AG04450 (cell line): Measurements from ENCODE around the gene ARHGAP15. TPM values are rescaled to one million over a fixed set of nuclear protein-coding genes. Genes with fewer than 3 reads are reported as not detected.

ENCODE experiments used
- CTCF ChIA-PET: fragments of 300-600, 350-600 bp; formaldehyde crosslinking; extraction: SDS; loops from one replicate; lab custom pipeline; 2022; ENCODE audit warnings: antibody characterized with exemption, inconsistent platforms; lab: Charles Lee
- POLR2A ChIA-PET: fragments of 350-600 bp; formaldehyde crosslinking; extraction: SDS; loops from one replicate; lab custom pipeline; 2021; ENCODE audit warnings: antibody characterized with exemption, inconsistent platforms; lab: Yijun Ruan, JAX
- DNase-seq: peaks from one replicate; pipeline ENCODE4 v3.0.0-alpha.2; 2011; ENCODE audit warnings: low read depth, low spot score
- H3K27ac ChIP-seq: one replicate; pipeline ENCODE4 v1.5.1; 2012; ENCODE audit warnings: low read depth, low read length, control low read depth
- H3K27me3 ChIP-seq: one replicate; pipeline ENCODE4 v1.6.0; 2012; ENCODE audit warnings: low read length; ENCODE audit not compliant: control insufficient read depth, insufficient read depth
- H3K4me3 ChIP-seq: 2 replicates; pipeline ENCODE4 v1.5.1; 2011; ENCODE audit warnings: mild to moderate bottlenecking, low read depth, low read length, control low read depth
- H3K9me3 ChIP-seq: 2 replicates; pipeline ENCODE4 v1.5.1; 2012; ENCODE audit warnings: low read length; ENCODE audit not compliant: control insufficient read depth, insufficient read depth
- CTCF ChIP-seq: IDR thresholded peaks from 2 replicates; pipeline ENCODE4 v1.5.1; 2011; ENCODE audit warnings: low read depth, low read length, control low read depth, inconsistent platforms
- polyA plus RNA-seq: library from polyadenylated mRNA; depleted of rRNA; stranded (reverse); fragments of >200 nt; gene quantifications from 2 replicates; pipeline ENCODE4 v1.2.3, GENCODE V29; 2011

ARHGAP15 gene
- polyA plus RNA-seq, 1 experiment: not detected

GRCh38 chr2:143284087-143284675 is 155.0 kb downstream of the ARHGAP15 start:
- peak; percentile 81 for TF ChIP-seq CTCF
- Histone ChIP-seq H3K4me3 (no peak overlapping the region), H3K9me3 (no peaks in the 10 kb centered on the region), H3K27me3 (no peaks in the 10 kb centered on the region), H3K27ac (no peak overlapping the region)
- DNase-seq: no peak
- CTCF ChIA-PET: interaction anchor here (0.6 to 2.3 kb wide), 17 partner anchors 8 to 643 kb away, joined by 3 to 18 read pairs (median 4); no protein-coding TSS in a partner anchor
- POLR2A ChIA-PET: no interaction called here

GRCh38 chr2:143289025-143289424 is 159.8 kb downstream of the ARHGAP15 start:
- ChIA-PET CTCF (interaction anchor here (1.8 kb wide), 1 partner anchor 30 kb away, joined by 9 read pairs; no protein-coding TSS in a partner anchor), POLR2A (no interaction called here)
- Histone ChIP-seq H3K9me3 (no peaks in the 10 kb centered on the region), H3K27me3 (no peaks in the 10 kb centered on the region), H3K4me3 (no peak overlapping the region), H3K27ac (no peak overlapping the region)
- DNase-seq: no peak
- TF ChIP-seq CTCF: no peak

- ChIA-PET POLR2A (no interaction called here), CTCF (no interaction called here)
- no peak overlapping the region for H3K4me3 ChIP-seq
These were observed 161.0 kb downstream of the ARHGAP15 start for GRCh38 chr2:143290221-143290620.

GRCh38 chr2:143294068-143294467 is 164.8 kb downstream of the ARHGAP15 start:
- Histone ChIP-seq H3K9me3 (no peaks in the 10 kb centered on the region), H3K27me3 (no peaks in the 10 kb centered on the region), H3K4me3 (no peak overlapping the region), H3K27ac (no peak overlapping the region)
- TF ChIP-seq CTCF: no peak
- ChIA-PET CTCF (no interaction called here), POLR2A (no interaction called here)
- DNase-seq: no peak

More at GRCh38 chr2:143290221-143290620, 161.0 kb downstream of the ARHGAP15 start:
- Histone ChIP-seq H3K9me3 (no peaks in the 10 kb centered on the region), H3K27ac (no peak overlapping the region), H3K27me3 (no peaks in the 10 kb centered on the region)
- DNase-seq: no peak
- no peak for TF ChIP-seq CTCF

GRCh38 chr2:143296089-143296488 is 166.9 kb downstream of the ARHGAP15 start:
- POLR2A ChIA-PET: no interaction called here

More at GRCh38 chr2:143296089-143296488, 166.9 kb downstream of the ARHGAP15 start:
- no peak for DNase-seq
- TF ChIP-seq CTCF: no peak
- CTCF ChIA-PET: interaction anchor here (0.6 kb wide), 1 partner anchor 12 kb away, joined by 3 read pairs; no protein-coding TSS in a partner anchor
- Histone ChIP-seq H3K9me3 (no peaks in the 10 kb centered on the region), H3K4me3 (no peak overlapping the region), H3K27ac (no peak overlapping the region), H3K27me3 (no peaks in the 10 kb centered on the region)
